Tibial nerve (tissue), 4 donors: ENCODE data around the gene PEX16.

Source experiments
- EP300 ChIP-seq, 2 donors: sonication (generic); formaldehyde crosslinking; IDR thresholded peaks; one replicate each; pipeline ENCODE4 v1.6.1; 2017; ENCODE audit warnings: antibody characterized with exemption in 2 of 2, mild to moderate bottlenecking in 1 of 2
- POLR2A ChIP-seq, 2 donors: fragments of 450-650 bp; IDR thresholded peaks; one replicate each; pipeline ENCODE4 v1.6.1; 2017; ENCODE audit warnings: antibody characterized with exemption in 2 of 2, mild to moderate bottlenecking in 2 of 2, moderate library complexity in 2 of 2
- TF ChIP-seq, protein P1 (sequence below), 5 experiments: fragments of 200-600 bp in 3 of 5; fragments of 450-650 bp in 2 of 5; sonication (generic) in 3 of 5; IDR thresholded peaks; one replicate each; pipeline ENCODE4 v1.5.1; 2016 to 2019; ENCODE audit warnings: antibody characterized with exemption in 5 of 5, mild to moderate bottlenecking in 3 of 5, moderate library complexity in 2 of 5

DNA sequence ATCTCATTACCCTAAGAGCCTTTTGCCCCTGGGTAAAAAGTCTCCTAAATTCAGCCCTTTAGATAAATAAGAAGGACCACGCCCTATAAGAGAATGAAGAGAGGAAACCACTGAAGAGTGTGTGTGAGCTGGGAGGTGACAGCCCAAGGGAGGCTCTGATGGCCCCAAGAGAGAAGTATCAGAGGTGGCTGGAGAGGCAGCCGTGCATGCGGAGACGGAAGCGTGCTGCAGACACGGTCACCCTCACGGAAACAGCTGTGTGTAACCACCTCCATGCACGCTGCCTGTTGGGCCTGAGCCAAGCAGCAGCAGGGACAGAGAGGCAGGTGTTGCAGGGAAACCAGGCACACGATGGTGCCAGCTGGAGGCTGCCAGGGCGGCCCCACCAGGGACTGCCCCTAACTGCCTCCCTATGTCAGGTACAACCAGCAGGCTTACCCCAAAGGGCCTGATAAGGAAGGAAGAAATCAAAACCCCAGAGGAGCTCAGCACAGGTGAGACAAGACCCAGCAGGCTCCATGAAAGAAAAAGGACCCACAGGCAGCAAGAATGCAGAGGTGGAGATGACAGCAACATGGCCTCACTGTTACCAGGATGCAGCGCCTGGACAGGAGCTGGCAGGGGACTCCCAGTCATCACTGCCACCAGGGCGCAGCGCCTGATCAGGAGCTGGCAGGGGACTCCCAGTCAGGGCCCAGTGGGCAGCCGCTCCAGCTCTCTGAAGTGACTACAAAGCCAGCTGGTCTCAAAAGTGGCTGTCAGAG, 12.5 kb upstream of the PEX16 start:
- TF ChIP-seq, protein P1, sequence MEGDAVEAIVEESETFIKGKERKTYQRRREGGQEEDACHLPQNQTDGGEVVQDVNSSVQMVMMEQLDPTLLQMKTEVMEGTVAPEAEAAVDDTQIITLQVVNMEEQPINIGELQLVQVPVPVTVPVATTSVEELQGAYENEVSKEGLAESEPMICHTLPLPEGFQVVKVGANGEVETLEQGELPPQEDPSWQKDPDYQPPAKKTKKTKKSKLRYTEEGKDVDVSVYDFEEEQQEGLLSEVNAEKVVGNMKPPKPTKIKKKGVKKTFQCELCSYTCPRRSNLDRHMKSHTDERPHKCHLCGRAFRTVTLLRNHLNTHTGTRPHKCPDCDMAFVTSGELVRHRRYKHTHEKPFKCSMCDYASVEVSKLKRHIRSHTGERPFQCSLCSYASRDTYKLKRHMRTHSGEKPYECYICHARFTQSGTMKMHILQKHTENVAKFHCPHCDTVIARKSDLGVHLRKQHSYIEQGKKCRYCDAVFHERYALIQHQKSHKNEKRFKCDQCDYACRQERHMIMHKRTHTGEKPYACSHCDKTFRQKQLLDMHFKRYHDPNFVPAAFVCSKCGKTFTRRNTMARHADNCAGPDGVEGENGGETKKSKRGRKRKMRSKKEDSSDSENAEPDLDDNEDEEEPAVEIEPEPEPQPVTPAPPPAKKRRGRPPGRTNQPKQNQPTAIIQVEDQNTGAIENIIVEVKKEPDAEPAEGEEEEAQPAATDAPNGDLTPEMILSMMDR (IDR thresholded peaks at IDR 0.05): no peak
- TF ChIP-seq EP300 (IDR thresholded peaks at IDR 0.05): no peak
- no peak for TF ChIP-seq POLR2A (IDR thresholded peaks at IDR 0.05)
